Hematopoietic multipotent progenitor cell treated with erythropoietin and hydrocortisone succinate and interleukin-3 and kit ligand, for 17 days (in vitro differentiated cells): ENCODE data around the gene SESN1.
"Not testable (repeated sequence)": the region's sequence is repeated elsewhere in the genome, so short reads cannot be mapped to it uniquely, and the experiment has no call there.

ENCODE experiments used
- DNase-seq: peaks from one replicate; pipeline ENCODE4 v3.0.0-alpha.2; 2015; ENCODE audit warnings: low spot score

The SESN1 gene

GRCh38 chr6:109094416-109095035 is at the start of gene SESN1:
Gene SESN1 (minus strand): TSS chr6:109094846. CDS start chr6:109094073, 773 bp downstream.
- peak; percentile 89 for DNase-seq

- DNase-seq = no peak
These were observed 48.5 kb upstream of the SESN1 start for GRCh38 chr6:109143191-109143590.

- not testable (repeated sequence) for DNase-seq
These were observed 47.4 kb upstream of the SESN1 start for GRCh38 chr6:109142067-109142466.

GRCh38 chr6:109139109-109139508 is 44.5 kb upstream of the SESN1 start:
- DNase-seq = no peak

- DNase-seq = not testable (repeated sequence)
These were observed 41.9 kb upstream of the SESN1 start for GRCh38 chr6:109136530-109136929.

- DNase-seq = not testable (repeated sequence)
These were observed 41.4 kb upstream of the SESN1 start for GRCh38 chr6:109136039-109136438.

GRCh38 chr6:109135600-109135999 is 41.0 kb upstream of the SESN1 start:
- not testable (repeated sequence) for DNase-seq

GRCh38 chr6:109130065-109130464 is 35.4 kb upstream of the SESN1 start:
- DNase-seq = no peak

GRCh38 chr6:109125504-109125903 is 30.9 kb upstream of the SESN1 start:
- DNase-seq = no peak

- no peak for DNase-seq
These were observed 29.6 kb upstream of the SESN1 start for GRCh38 chr6:109124219-109124618.

- DNase-seq = no peak
These were observed 26.8 kb upstream of the SESN1 start for GRCh38 chr6:109121411-109121810.

GRCh38 chr6:109118871-109119354 is 24.3 kb upstream of the SESN1 start:
- DNase-seq = no peak

GRCh38 chr6:109118337-109118736 is 23.7 kb upstream of the SESN1 start:
- DNase-seq = no peak

- no peak for DNase-seq
These were observed 22.8 kb upstream of the SESN1 start for GRCh38 chr6:109117346-109118035.

GRCh38 chr6:109112663-109113062 is 18.0 kb upstream of the SESN1 start:
- not testable (repeated sequence) for DNase-seq

GRCh38 chr6:109109663-109110062 is 15.0 kb upstream of the SESN1 start:
- DNase-seq = not testable (repeated sequence)

- DNase-seq = no peak
These were observed 11.0 kb upstream of the SESN1 start for GRCh38 chr6:109105681-109106080.

GRCh38 chr6:109104512-109104911 is 9.9 kb upstream of the SESN1 start:
- no peak for DNase-seq

GRCh38 chr6:109103942-109104341 is 9.3 kb upstream of the SESN1 start:
- no peak for DNase-seq

- DNase-seq = peak; percentile 55
These were observed 8.1 kb upstream of the SESN1 start for GRCh38 chr6:109102762-109103161.

- no peak for DNase-seq
These were observed 3.0 kb upstream of the SESN1 start for GRCh38 chr6:109097661-109098060.

- DNase-seq = peak; percentile 17
These were observed 1.6 kb upstream of the SESN1 start for GRCh38 chr6:109096208-109096607.

- peak; percentile 16 for DNase-seq
These were observed 1.1 kb upstream of the SESN1 start for GRCh38 chr6:109095835-109096084.
